ENCODE measurements around the gene SASS6.
A peak's percentile ranks its signal among the peaks of the same experiment; 100 is the strongest.

SASS6 gene, protein sequence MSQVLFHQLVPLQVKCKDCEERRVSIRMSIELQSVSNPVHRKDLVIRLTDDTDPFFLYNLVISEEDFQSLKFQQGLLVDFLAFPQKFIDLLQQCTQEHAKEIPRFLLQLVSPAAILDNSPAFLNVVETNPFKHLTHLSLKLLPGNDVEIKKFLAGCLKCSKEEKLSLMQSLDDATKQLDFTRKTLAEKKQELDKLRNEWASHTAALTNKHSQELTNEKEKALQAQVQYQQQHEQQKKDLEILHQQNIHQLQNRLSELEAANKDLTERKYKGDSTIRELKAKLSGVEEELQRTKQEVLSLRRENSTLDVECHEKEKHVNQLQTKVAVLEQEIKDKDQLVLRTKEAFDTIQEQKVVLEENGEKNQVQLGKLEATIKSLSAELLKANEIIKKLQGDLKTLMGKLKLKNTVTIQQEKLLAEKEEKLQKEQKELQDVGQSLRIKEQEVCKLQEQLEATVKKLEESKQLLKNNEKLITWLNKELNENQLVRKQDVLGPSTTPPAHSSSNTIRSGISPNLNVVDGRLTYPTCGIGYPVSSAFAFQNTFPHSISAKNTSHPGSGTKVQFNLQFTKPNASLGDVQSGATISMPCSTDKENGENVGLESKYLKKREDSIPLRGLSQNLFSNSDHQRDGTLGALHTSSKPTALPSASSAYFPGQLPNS

GRCh38 chr1:100132566-100133477, at the start of gene SASS6, which contains the start of gene TRMT13:
SASS6 (minus strand) TSS chr1:100132930; CDS start chr1:100132814, 116 bp downstream.
TRMT13 (plus strand) TSS chr1:100133163; CDS start chr1:100133169, 6 bp downstream.
- DNase-seq (ENCODE audit: low spot score): peak; percentile 97

- DNase-seq (ENCODE audit: low spot score): no peak
Measured at GRCh38 chr1:100178091-100178490, 45.4 kb upstream of the SASS6 start, which contains the start of gene LRRC39. LRRC39 (minus strand) TSS chr1:100178256; CDS start chr1:100168516, 9,740 bp downstream.

- no peak for DNase-seq (ENCODE audit: low spot score)
Measured at GRCh38 chr1:100177295-100178041, 44.7 kb upstream of the SASS6 start.

DNA sequence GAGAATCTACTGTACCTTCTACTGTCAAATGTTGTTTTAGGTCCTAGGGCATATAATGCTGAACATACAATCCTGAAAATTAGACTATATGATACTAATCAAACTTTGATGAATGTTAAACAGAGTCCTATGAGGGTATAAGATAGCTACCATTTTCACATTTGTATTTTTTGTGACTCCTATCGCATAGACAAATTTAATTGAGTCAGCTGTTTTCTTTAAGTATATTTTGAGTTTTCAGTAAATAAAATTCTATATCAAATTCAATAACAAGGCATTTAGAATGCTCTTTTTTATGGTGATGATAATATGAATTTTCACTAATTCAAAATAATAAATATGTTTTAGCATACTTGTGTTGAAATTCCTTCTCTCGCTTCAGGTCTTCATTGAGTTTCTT, 35.3 kb upstream of the SASS6 start:
- DNase-seq (ENCODE audit: low spot score): no peak

DNA sequence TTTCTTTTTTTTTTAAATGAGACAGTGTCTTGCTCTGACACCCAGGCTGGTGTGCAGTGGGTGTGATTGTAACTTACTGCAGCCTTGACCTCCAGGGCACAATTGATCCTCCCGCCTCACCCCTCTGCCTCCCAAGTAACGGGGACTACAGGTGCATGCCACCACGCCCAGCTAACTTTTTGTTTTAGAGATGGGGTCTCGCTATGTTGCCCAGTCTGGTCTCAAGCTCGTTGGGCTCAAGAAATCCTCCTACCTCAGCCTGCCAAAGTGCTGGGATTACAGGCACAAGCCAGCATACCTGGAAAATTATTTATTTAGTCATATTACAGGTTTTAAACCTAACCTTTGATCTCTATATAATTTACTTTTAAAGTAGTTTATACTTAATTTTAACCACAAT, 32.0 kb upstream of the SASS6 start:
- no peak for DNase-seq (ENCODE audit: low spot score)

DNA sequence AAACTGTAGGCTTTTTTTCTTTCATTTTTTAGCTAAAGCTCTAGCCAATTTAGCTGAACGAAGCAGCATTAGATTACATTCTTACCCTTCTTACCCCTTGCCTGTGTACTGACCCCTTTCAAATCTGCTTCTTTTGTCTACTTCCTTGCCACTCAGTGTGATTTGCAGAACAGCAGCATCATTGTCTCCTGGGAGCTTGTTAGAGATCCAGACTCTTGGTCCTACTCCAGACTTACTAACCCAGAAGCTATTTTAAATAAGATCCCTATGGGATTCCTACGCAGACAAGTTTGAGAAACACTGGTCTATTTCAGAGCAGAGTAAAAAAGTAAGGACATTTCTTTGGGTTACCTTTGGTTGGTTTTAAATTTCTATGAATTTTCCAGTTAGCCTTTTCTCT, 31.5 kb upstream of the SASS6 start:
- no peak for DNase-seq (ENCODE audit: low spot score)

DNA sequence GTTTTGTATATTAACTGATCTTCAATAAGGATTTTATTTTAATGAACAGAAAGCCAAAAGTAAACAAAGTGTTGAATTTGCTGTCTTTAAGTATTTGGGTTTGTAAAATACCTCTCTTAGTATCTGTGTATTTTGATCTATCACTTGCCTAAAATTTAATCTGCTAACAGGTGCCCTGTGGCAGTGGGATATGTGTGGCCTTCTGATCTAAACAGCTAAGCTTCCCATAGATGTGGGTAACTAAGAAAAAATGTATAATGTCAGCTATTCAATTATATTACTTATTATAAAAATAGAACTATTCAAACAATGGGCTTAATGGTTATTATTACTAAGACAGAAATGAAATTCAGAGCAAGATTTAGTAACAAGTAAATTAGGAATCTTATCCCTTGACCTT, 30.2 kb upstream of the SASS6 start:
- DNase-seq (ENCODE audit: low spot score): no peak

- no peak for DNase-seq (ENCODE audit: low spot score)
Measured at GRCh38 chr1:100152271-100152670, 19.5 kb upstream of the SASS6 start.

DNA sequence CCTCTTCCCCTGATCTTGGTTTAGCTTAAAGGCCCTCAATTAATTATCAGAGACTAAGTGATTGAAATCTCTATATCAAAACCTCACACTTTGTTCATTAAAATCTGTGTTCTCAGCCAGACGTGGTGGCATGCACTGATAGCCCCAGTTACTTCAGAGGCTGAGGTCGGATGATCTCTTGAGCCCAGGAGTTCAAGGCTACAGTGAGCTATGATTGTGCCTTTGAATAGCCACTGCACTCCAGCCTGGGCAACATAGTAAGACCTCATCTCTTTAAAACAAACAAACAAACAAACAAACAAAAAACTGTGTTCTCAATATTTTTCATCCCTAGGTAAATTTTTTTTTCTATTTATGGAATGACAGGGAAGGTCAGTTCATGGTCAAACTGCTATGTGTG, 18.9 kb upstream of the SASS6 start:
- no peak for DNase-seq (ENCODE audit: low spot score)

GRCh38 chr1:100147875-100148274, 15.1 kb upstream of the SASS6 start:
- no peak for DNase-seq (ENCODE audit: low spot score)

DNA sequence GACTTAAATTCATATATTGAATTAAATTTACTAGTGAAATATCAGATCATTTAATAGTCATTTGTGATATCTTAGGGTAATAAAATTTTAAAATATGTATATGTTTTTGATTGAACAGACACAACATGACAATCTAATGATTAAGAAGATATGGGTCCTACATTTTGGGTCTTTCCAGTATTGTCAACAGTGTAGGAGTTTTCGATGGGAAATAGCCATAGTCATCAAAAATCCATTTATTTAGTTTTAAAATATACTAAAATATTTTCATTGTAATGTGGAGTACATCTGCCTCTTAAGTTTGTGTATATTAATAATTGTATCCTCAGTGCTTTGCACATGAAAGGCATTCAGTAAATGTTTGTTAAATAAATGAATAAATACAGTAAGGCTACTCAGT, 14.2 kb upstream of the SASS6 start:
- DNase-seq (ENCODE audit: low spot score): no peak

- DNase-seq (ENCODE audit: low spot score): no peak
Measured at GRCh38 chr1:100145116-100145515, 12.4 kb upstream of the SASS6 start.

GRCh38 chr1:100142343-100142742, 9.6 kb upstream of the SASS6 start:
- no peak for DNase-seq (ENCODE audit: low spot score)

GRCh38 chr1:100141192-100141591, 8.5 kb upstream of the SASS6 start:
- DNase-seq (ENCODE audit: low spot score): no peak

DNA sequence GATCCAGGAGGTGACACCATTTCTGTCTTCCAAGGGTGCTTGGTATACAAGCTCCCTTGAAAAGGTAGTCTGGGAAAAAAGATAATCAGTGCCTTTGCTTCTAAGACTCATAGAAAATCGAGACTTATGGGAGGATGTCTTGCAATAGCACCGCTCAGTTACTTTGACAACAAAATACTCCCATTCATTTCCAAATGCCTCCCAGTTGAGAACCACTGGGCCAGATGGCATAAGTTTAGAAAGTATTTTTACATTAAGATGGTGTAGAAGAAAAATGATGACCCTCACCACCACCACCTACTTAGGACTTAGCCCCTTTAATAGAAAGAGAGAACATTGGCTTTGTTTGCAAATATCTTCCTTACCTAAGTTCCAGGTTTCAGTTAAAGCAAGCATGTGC, 4.9 kb upstream of the SASS6 start:
- DNase-seq (ENCODE audit: low spot score): no peak

DNA sequence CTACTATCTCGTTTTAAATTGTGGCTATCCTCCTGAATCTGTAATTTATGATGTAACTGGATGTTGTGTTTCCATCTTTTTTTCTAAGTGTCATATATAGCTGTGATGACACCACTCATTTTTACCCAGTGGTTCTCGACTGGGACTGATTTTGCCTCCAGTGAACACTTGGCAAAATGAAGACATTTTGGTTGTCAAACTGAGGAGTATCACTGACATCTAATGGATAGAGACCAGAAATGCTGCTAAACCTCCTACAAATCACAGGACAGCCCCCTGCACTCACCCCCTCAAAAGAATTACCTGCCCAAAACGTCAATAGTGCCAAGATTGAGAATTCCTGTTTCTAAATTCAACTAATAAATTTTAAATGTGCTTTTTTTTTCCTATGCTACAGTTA, 2.1 kb upstream of the SASS6 start:
- DNase-seq (ENCODE audit: low spot score): no peak

- DNase-seq (ENCODE audit: low spot score): no peak
Measured at GRCh38 chr1:100131623-100132022, 1.1 kb downstream of the SASS6 start.

GRCh38 chr1:100130552-100131077, 2.1 kb downstream of the SASS6 start:
- DNase-seq (ENCODE audit: low spot score): no peak

DNA sequence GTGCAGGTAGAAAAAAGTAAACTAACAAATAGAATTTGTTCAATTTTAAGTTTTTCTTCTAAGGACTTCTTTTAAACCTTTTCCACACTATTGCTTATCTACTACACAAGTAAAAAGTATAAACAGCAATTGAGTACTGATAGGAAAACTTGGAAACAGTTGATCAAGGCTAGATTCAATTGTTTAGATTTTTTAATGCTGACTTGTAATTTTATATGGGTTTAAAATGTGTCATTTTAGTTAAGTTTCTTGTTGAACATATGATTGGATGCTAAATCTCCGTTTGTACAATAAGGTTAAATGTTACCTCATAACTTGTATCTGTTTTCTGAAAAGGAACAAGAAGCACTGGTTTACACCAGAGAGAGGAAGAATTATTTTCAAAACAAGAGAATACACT, 5.5 kb downstream of the SASS6 start:
- DNase-seq (ENCODE audit: low spot score): no peak

DNA sequence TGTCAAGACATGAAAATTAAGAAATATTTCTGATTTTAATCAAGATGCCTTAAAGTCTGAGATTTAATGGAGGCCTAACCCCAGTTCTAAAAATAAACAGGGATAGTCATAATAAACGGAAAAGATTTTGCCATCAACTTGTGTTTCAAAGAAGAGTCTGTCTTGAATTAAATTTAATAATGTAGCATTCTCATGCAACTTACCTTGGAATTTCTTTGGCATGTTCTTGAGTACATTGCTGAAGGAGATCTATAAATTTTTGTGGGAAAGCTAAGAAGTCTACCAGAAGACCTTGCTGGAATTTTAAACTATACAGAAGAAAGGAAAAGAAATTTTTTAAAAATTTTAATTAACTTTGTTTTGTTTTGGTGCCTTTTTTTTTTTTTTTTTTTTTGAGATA, 10.6 kb downstream of the SASS6 start:
- DNase-seq (ENCODE audit: low spot score): no peak

GRCh38 chr1:100115524-100115923, 17.2 kb downstream of the SASS6 start:
- DNase-seq (ENCODE audit: low spot score): no peak

Data from SW480 (cell line).